Gastroesophageal sphincter (tissue), 3 donors: ENCODE data around the gene ZZZ3.

Experiments used
- POLR2A ChIP-seq, 2 donors: fragments of 450-650 bp; IDR thresholded peaks; one replicate each; pipeline ENCODE4 v1.6.1; 2017; ENCODE audit warnings: antibody characterized with exemption in 2 of 2, mild to moderate bottlenecking in 2 of 2, moderate library complexity in 1 of 2
- TF ChIP-seq, protein P1 (sequence below), 4 experiments: fragments of 200-600 bp in 2 of 4; fragments of 450-650 bp in 2 of 4; sonication (generic) in 1 of 4; IDR thresholded peaks; one replicate each; pipeline ENCODE4 v1.5.1; 2017 to 2019; ENCODE audit warnings: antibody characterized with exemption in 4 of 4, mild to moderate bottlenecking in 2 of 4, moderate library complexity in 2 of 4

- TF ChIP-seq, protein P1, sequence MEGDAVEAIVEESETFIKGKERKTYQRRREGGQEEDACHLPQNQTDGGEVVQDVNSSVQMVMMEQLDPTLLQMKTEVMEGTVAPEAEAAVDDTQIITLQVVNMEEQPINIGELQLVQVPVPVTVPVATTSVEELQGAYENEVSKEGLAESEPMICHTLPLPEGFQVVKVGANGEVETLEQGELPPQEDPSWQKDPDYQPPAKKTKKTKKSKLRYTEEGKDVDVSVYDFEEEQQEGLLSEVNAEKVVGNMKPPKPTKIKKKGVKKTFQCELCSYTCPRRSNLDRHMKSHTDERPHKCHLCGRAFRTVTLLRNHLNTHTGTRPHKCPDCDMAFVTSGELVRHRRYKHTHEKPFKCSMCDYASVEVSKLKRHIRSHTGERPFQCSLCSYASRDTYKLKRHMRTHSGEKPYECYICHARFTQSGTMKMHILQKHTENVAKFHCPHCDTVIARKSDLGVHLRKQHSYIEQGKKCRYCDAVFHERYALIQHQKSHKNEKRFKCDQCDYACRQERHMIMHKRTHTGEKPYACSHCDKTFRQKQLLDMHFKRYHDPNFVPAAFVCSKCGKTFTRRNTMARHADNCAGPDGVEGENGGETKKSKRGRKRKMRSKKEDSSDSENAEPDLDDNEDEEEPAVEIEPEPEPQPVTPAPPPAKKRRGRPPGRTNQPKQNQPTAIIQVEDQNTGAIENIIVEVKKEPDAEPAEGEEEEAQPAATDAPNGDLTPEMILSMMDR (IDR thresholded peaks at IDR 0.05): no peak
- no peak for TF ChIP-seq POLR2A (IDR thresholded peaks at IDR 0.05)
Measured at GRCh38 chr1:77688939-77689338, 6.5 kb upstream of the ZZZ3 start.
